Head of caudate nucleus (tissue), 42 donors: ENCODE measurements around the gene SERGEF.
"Not testable (repeated sequence)": the region's sequence is repeated elsewhere in the genome, so short reads cannot be mapped to it uniquely, and the experiment has no call there.

Experiments
- DNase-seq, 42 donors: peaks; one replicate each; pipeline versions ENCODE4 v3.0.0 to v3.0.0-alpha.2; 2020 to 2021; ENCODE audit warnings: mixed read lengths in 7 of 42
- intact Hi-C: fragments of 100-400 bp; cut with DNase I; formaldehyde crosslinking; loops from one replicate; pipeline ENCODE4 v1.15.0; 2022

Gene SERGEF

GRCh38 chr11:17883946-17884345 is 128.9 kb downstream of the SERGEF start:
- intact Hi-C loops = no loop called here
- no peak for DNase-seq

GRCh38 chr11:17883057-17883456 is 129.8 kb downstream of the SERGEF start:
- DNase-seq = no peak
- intact Hi-C loops = no loop called here

GRCh38 chr11:17878743-17879142 is 134.1 kb downstream of the SERGEF start:
- no peak for DNase-seq
- intact Hi-C loops = no loop called here

GRCh38 chr11:17877886-17878285 is 135.0 kb downstream of the SERGEF start:
- intact Hi-C loops = no loop called here
- no peak for DNase-seq

- DNase-seq = no peak
- intact Hi-C loops = no loop called here
Measured at GRCh38 chr11:17876827-17877226, 136.0 kb downstream of the SERGEF start.

- no peak for DNase-seq
- intact Hi-C loops = no loop called here
Measured at GRCh38 chr11:17875891-17876290, 137.0 kb downstream of the SERGEF start.

- peak in 24 of 42 donors; percentile 13 to 69 (median 32) for DNase-seq
- intact Hi-C loops = no loop called here
Measured at GRCh38 chr11:17873586-17873985, 139.3 kb downstream of the SERGEF start.

- intact Hi-C loops, DNase-seq: not testable (repeated sequence)
Measured at GRCh38 chr11:17868398-17868797, 144.4 kb downstream of the SERGEF start.

GRCh38 chr11:17867341-17867740 is 145.5 kb downstream of the SERGEF start:
- intact Hi-C loops = no loop called here
- no peak for DNase-seq

GRCh38 chr11:17865765-17866428 is 146.9 kb downstream of the SERGEF start:
- intact Hi-C loops = no loop called here
- no peak for DNase-seq

GRCh38 chr11:17864478-17864941 is 148.3 kb downstream of the SERGEF start:
- DNase-seq = peak in 2 of 42 donors; percentile 24 to 27
- intact Hi-C loops = no loop called here

GRCh38 chr11:17861036-17861755 is 151.7 kb downstream of the SERGEF start:
- no peak for DNase-seq
- intact Hi-C loops = no loop called here

- no peak for DNase-seq
- intact Hi-C loops = no loop called here
Measured at GRCh38 chr11:17859552-17859951, 153.3 kb downstream of the SERGEF start.

GRCh38 chr11:17855531-17856290 is 157.1 kb downstream of the SERGEF start:
- no peak for DNase-seq

GRCh38 chr11:17853280-17853679 is 159.6 kb downstream of the SERGEF start:
- intact Hi-C loops = no loop called here
- DNase-seq = no peak

More at GRCh38 chr11:17855531-17856290, 157.1 kb downstream of the SERGEF start:
- intact Hi-C loops = no loop called here

- DNase-seq = peak in 23 of 42 donors; percentile 15 to 83 (median 43)
- intact Hi-C loops = no loop called here
Measured at GRCh38 chr11:17852246-17852645, 160.6 kb downstream of the SERGEF start.

- intact Hi-C loops = no loop called here
- peak in 1 of 42 donors; percentile 21 for DNase-seq
Measured at GRCh38 chr11:17851697-17852096, 161.2 kb downstream of the SERGEF start.

- intact Hi-C loops = no loop called here
- no peak for DNase-seq
Measured at GRCh38 chr11:17850336-17850735, 162.5 kb downstream of the SERGEF start.

- DNase-seq = no peak
- intact Hi-C loops = no loop called here
Measured at GRCh38 chr11:17848715-17849114, 164.1 kb downstream of the SERGEF start.
